IMR-90 (cell line): ENCODE measurements around the gene ZSCAN30. TPM values are rescaled to one million over a fixed set of nuclear protein-coding genes. Genes with fewer than 3 reads are reported as not detected.

Experiments
- ATAC-seq: fragments of 200-7000 bp; cut with Tn5 transposase; 2 replicates; pipeline ENCODE4 v1.9.1; 2020; ENCODE audit warnings: low read depth, mild to moderate bottlenecking, moderate library complexity
- BruUV-seq: library from RNA; stranded (reverse); fragments of 400-500 nt; replicated peaks from 2 replicates; lab custom pipeline; 2021; lab: Mats Ljungman, UMichigan
- CTCF ChIA-PET: fragments of 300-600 bp; formaldehyde crosslinking; extraction: SDS; loops from one replicate; lab custom pipeline; 2021; ENCODE audit warnings: antibody characterized with exemption; lab: Yijun Ruan, JAX
- POLR2A ChIA-PET: fragments of 300-600 bp; sonication (Branson Sonifier 250); formaldehyde crosslinking; loops from one replicate; lab custom pipeline; 2022; ENCODE audit warnings: antibody characterized with exemption; ENCODE audit not compliant: unreplicated experiment; lab: Charles Lee
- DNase-seq: peaks from one replicate; pipeline ENCODE4 v3.0.0; 2013
- H2AFZ ChIP-seq: replicated peaks from 2 replicates; pipeline ENCODE3; 2013; ENCODE audit warnings: low read length, mild to moderate bottlenecking; ENCODE audit not compliant: poor library complexity
- H2AK5ac ChIP-seq: 2 replicates; pipeline ENCODE4 v1.6.1; 2013; ENCODE audit warnings: low read depth, low read length, inconsistent platforms
- H2AK9ac ChIP-seq: replicated peaks from 2 replicates; pipeline ENCODE3; 2013; ENCODE audit warnings: mild to moderate bottlenecking, low read depth, low read length, moderate library complexity; ENCODE audit not compliant: poor library complexity
- H2BK120ac ChIP-seq: 2 replicates; pipeline ENCODE4 v1.6.1; 2013; ENCODE audit warnings: low read depth, low read length, inconsistent platforms
- H2BK15ac ChIP-seq: 3 replicates; pipeline ENCODE4 v1.6.1; 2013; ENCODE audit warnings: low read depth, low read length, inconsistent platforms
- H2BK20ac ChIP-seq: 2 replicates; pipeline ENCODE4 v1.6.1; 2013; ENCODE audit warnings: low read depth, mild to moderate bottlenecking, inconsistent platforms, low read length, moderate library complexity
- H2BK5ac ChIP-seq: 2 replicates; pipeline ENCODE4 v1.6.1; 2013; ENCODE audit warnings: mild to moderate bottlenecking, low read depth, low read length, inconsistent platforms; ENCODE audit not compliant: poor library complexity, severe bottlenecking
- H3K14ac ChIP-seq: replicated peaks from 2 replicates; pipeline ENCODE4 v1.6.1; 2013; ENCODE audit warnings: low read depth, low read length, inconsistent platforms
- H3K18ac ChIP-seq: 2 replicates; pipeline ENCODE4 v1.6.1; 2013; ENCODE audit warnings: low read depth, low read length, control low read depth
- H3K23ac ChIP-seq: 2 replicates; pipeline ENCODE4 v1.6.1; 2013; ENCODE audit warnings: low read depth, low read length, inconsistent platforms
- H3K27ac ChIP-seq: 2 replicates; pipeline ENCODE4 v1.5.1; 2013; ENCODE audit warnings: mild to moderate bottlenecking, control low read depth, low read length; ENCODE audit not compliant: insufficient read depth
- H3K27me3 ChIP-seq: 2 replicates; pipeline ENCODE4 v1.6.1; 2013; ENCODE audit warnings: low read length; ENCODE audit not compliant: control insufficient read depth, insufficient read depth
- H3K36me3 ChIP-seq: 2 replicates; pipeline ENCODE4 v1.6.1; 2013; ENCODE audit warnings: low read length, mixed read lengths; ENCODE audit not compliant: control insufficient read depth, insufficient read depth
- H3K4ac ChIP-seq: 2 replicates; pipeline ENCODE4 v1.6.1; 2013; ENCODE audit warnings: low read depth, low read length, inconsistent platforms
- H3K4me1 ChIP-seq: 2 replicates; pipeline ENCODE4 v1.6.1; 2013; ENCODE audit warnings: low read length, mixed read lengths; ENCODE audit not compliant: control insufficient read depth, insufficient read depth
- H3K4me2 ChIP-seq: 2 replicates; pipeline ENCODE4 v1.6.1; 2013; ENCODE audit warnings: low read depth, mild to moderate bottlenecking, control low read depth, low read length, moderate library complexity
- H3K4me3 ChIP-seq: 2 replicates; pipeline ENCODE4 v1.5.1; 2013; ENCODE audit warnings: low read depth, mild to moderate bottlenecking, control low read depth, low read length, moderate library complexity; ENCODE audit not compliant: insufficient read depth
- H3K56ac ChIP-seq: 2 replicates; pipeline ENCODE4 v1.6.1; 2013; ENCODE audit warnings: low read length, inconsistent platforms; ENCODE audit not compliant: insufficient read depth; ENCODE audit errors: extremely low read depth
- H3K79me1 ChIP-seq, 2 experiments: 2 replicates each; pipeline ENCODE4 v1.6.1; 2013; ENCODE audit warnings: low read length in 2 of 2, inconsistent platforms in 1 of 2, low read depth in 1 of 2
- H3K9ac ChIP-seq: 2 replicates; pipeline ENCODE4 v1.6.1; 2013; ENCODE audit warnings: low read depth, low read length, control low read depth
- H3K9me1 ChIP-seq: 2 replicates; pipeline ENCODE4 v1.6.1; 2013; ENCODE audit warnings: low read length, inconsistent platforms; ENCODE audit not compliant: insufficient read depth
- H3K9me3 ChIP-seq: 2 replicates; pipeline ENCODE4 v1.6.1; 2013; ENCODE audit warnings: low read length; ENCODE audit not compliant: control insufficient read depth, insufficient read depth
- H4K20me1 ChIP-seq: 2 replicates; pipeline ENCODE4 v1.6.1; 2013; ENCODE audit warnings: low read length, inconsistent platforms; ENCODE audit not compliant: insufficient read depth
- H4K5ac ChIP-seq: 2 replicates; pipeline ENCODE4 v1.6.1; 2013; ENCODE audit warnings: mild to moderate bottlenecking, low read depth, low read length, control low read depth
- H4K8ac ChIP-seq, 2 experiments: 2 replicates each; pipeline ENCODE4 v1.6.1; 2013; ENCODE audit warnings: low read depth in 2 of 2, low read length in 2 of 2, control low read depth in 1 of 2, inconsistent platforms in 1 of 2
- H4K91ac ChIP-seq: 2 replicates; pipeline ENCODE4 v1.6.1; 2013; ENCODE audit warnings: low read depth, low read length, inconsistent platforms; ENCODE audit not compliant: insufficient read depth
- CEBPB ChIP-seq: IDR thresholded peaks from 2 replicates; pipeline ENCODE4 v1.6.1; 2012; ENCODE audit warnings: low read depth, low read length, improper control_type of control experiment
- MXI1 ChIP-seq: IDR thresholded peaks from 2 replicates; pipeline ENCODE4 v1.6.1; 2012; ENCODE audit warnings: low read depth, mild to moderate bottlenecking, low read length, moderate library complexity, borderline replicate concordance
- NFE2L2 ChIP-seq: fragments of 150-350 bp; IDR thresholded peaks from 2 replicates; pipeline ENCODE4 v1.6.1; 2016; ENCODE audit warnings: low read depth, mild to moderate bottlenecking, low read length
- POLR2A ChIP-seq: IDR thresholded peaks from 2 replicates; pipeline ENCODE4 v1.6.1; 2012; ENCODE audit warnings: mild to moderate bottlenecking, low read depth, low read length
- SMC3 ChIP-seq: fragments of 150-350 bp; IDR thresholded peaks from 2 replicates; pipeline ENCODE4 v1.6.1; 2016; ENCODE audit warnings: low read depth, mild to moderate bottlenecking, antibody characterized with exemption, low read length, moderate library complexity
- WGBS, 2 experiments: methylation state at CpG; one replicate each; pipeline versions ENCODE4 v1.1.5 to v1.1.7; 2013; ENCODE audit warnings: missing lambda C conversion rate in 2 of 2; ENCODE audit not compliant: insufficient read length in 1 of 2; ENCODE audit errors: extremely low coverage in 2 of 2; 5-methylcytosine and 5-hydroxymethylcytosine counted together
- dilution Hi-C: fragments of 300-500 bp; cut with HindIII; formaldehyde crosslinking; loops from one replicate; pipeline ENCODE4 v1.14.3; 2018; ENCODE audit warnings: low sequenced_read_pairs; ENCODE audit not compliant: unreplicated experiment
- in situ Hi-C: fragments of 300-500 bp; cut with MboI; formaldehyde crosslinking; loops from 3 replicates; pipeline ENCODE4 v1.14.3; 2019; ENCODE audit warnings: low sequenced_read_pairs, inconsistent platforms, mixed read lengths
- intact Hi-C: fragments of 100-400 bp; cut with micrococcal nuclease; formaldehyde crosslinking; loops from 2 replicates; pipeline ENCODE4 v1.10.0; 2022
- polyA plus RNA-seq, 3 experiments: library from polyadenylated mRNA; depleted of rRNA; stranded (reverse); fragments of >200 nt; gene quantifications; 2 replicates each; pipeline ENCODE4 v1.2.3, GENCODE V29; 2012; ENCODE audit warnings: low replicate concordance in 1 of 3
- total RNA-seq: library from RNA; depleted of rRNA; stranded (reverse); fragments of >200 nt; gene quantifications from 2 replicates; pipeline ENCODE4 v1.2.3, GENCODE V29; 2012

The ZSCAN30 gene
- total and polyA plus RNA-seq, 2 of the 4 experiments (the other 2 are of a cell fraction) = 9.9 to 17.7 TPM

- Histone ChIP-seq H3K23ac (no peak overlapping the region), H3K4ac (no peak overlapping the region), H3K27me3 (no peaks in the 10 kb centered on the region), H3K27ac (no peak overlapping the region), H4K5ac (no peak overlapping the region), H3K9me1 (0 out of 2 replicates have a peak, but pooled peaks cover 2% of the 10 kb centered on the region), H3K4me2 (no peak overlapping the region), H2BK5ac (no peak overlapping the region), H3K4me3 (no peak overlapping the region), H2BK120ac (no peak overlapping the region), H3K9me3 (peaks cover 19% of the 10 kb centered on the region), H2BK20ac (no peak overlapping the region), H4K8ac (no peak overlapping the region), H2BK15ac (no peak overlapping the region), H3K4me1 (peaks cover 5% of the 10 kb centered on the region), H2AFZ (peak overlapping the region; percentile 10), H4K20me1 (no peaks in the 10 kb centered on the region; the same call in 1 of the 2 replicates), H3K36me3 (peaks cover 19% of the 10 kb centered on the region), H3K79me1 (peaks cover 14 to 40% of the 10 kb centered on the region in 2 experiments), H2AK5ac (peak overlapping the region; percentile 57; the same call in 1 of the 2 replicates), H2AK9ac (no peak overlapping the region), H3K9ac (no peak overlapping the region), H3K18ac (no peak overlapping the region), H4K91ac (no peak overlapping the region), H3K56ac (no peak overlapping the region), H3K14ac (no peak overlapping the region)
- no TSS peak for BruUV-seq
- dilution Hi-C loops (no loop called here), intact Hi-C loops (no loop called here), in situ Hi-C loops (no loop called here)
- CTCF ChIA-PET = no interaction called here
- DNase-seq (no peak), ATAC-seq (no peak)
- POLR2A ChIA-PET = no interaction called here
- no peak for TF ChIP-seq CEBPB
- no peak for TF ChIP-seq NFE2L2
- no peak for TF ChIP-seq POLR2A
- TF ChIP-seq SMC3 = no peak
- no peak for TF ChIP-seq MXI1
- 100% methylated on average over 4 of the region's 7 CpGs; no CpG with 5 or more reads in 1 of the 2 experiments for WGBS, 2 experiments
Measured at GRCh38 chr18:35283923-35284794, 5.9 kb downstream of the ZSCAN30 start.
